Skeletal muscle tissue (tissue), 4 donors: ENCODE results near the gene VSIG10L2. TPM values are rescaled to one million over a fixed set of nuclear protein-coding genes. Genes with fewer than 3 reads are reported as not detected.

Experiments
- H3K27ac ChIP-seq: one replicate; pipeline ENCODE4 v1.7.0; 2013; ENCODE audit warnings: mild to moderate bottlenecking, low read depth, low read length, inconsistent platforms
- H3K27me3 ChIP-seq, 3 donors: one replicate each; pipeline ENCODE4 v1.7.0; 2013; ENCODE audit warnings: low read length in 3 of 3; ENCODE audit not compliant: control insufficient read depth in 3 of 3, insufficient read depth in 3 of 3
- H3K36me3 ChIP-seq, 3 donors: one replicate each; pipeline ENCODE4 v1.7.0; 2013; ENCODE audit warnings: low read length in 3 of 3; ENCODE audit not compliant: control insufficient read depth in 3 of 3, insufficient read depth in 3 of 3
- H3K4me1 ChIP-seq, 3 donors: one replicate each; pipeline ENCODE4 v1.7.0; 2013; ENCODE audit warnings: low read length in 3 of 3, mild to moderate bottlenecking in 3 of 3; ENCODE audit not compliant: control insufficient read depth in 3 of 3, insufficient read depth in 3 of 3
- H3K4me3 ChIP-seq, 3 donors: one replicate each; pipeline ENCODE4 v1.7.0; 2013; ENCODE audit warnings: low read length in 3 of 3
- H3K9ac ChIP-seq, 3 donors: one replicate each; pipeline ENCODE4 v1.7.0; 2013; ENCODE audit warnings: low read length in 3 of 3, mild to moderate bottlenecking in 3 of 3, moderate library complexity in 2 of 3, low read depth in 1 of 3
- H3K9me3 ChIP-seq, 3 donors: one replicate each; pipeline ENCODE4 v1.7.0; 2013; ENCODE audit warnings: low read length in 3 of 3; ENCODE audit not compliant: control insufficient read depth in 3 of 3
- total RNA-seq: library from RNA; depleted of rRNA; stranded (reverse); fragments of >200 nt; gene quantifications from one replicate; pipeline ENCODE4 v1.2.3, GENCODE V29; 2014
- donor health status: Osteomylitis.

VSIG10L2 gene
- total RNA-seq, 1 donor from 2014 or later = not detected

- Histone ChIP-seq H3K27ac (no peak overlapping the region), H3K9me3 (no peaks in the 10 kb centered on the region), H3K4me1 (peaks cover 5% of the 10 kb centered on the region in 3 donors), H3K27me3 (no peaks in the 10 kb centered on the region), H3K4me3 (no peak overlapping the region), H3K9ac (no peak overlapping the region), H3K36me3 (no peaks in the 10 kb centered on the region)
Measured at GRCh38 chr11:125938418-125938817, 7.4 kb upstream of the VSIG10L2 start.

- no peak overlapping the region for H3K9ac ChIP-seq
- no peak overlapping the region for H3K4me3 ChIP-seq
- no peaks in the 10 kb centered on the region for H3K9me3 ChIP-seq
- no peaks in the 10 kb centered on the region for H3K36me3 ChIP-seq
- peaks cover 5% of the 10 kb centered on the region in 3 donors for H3K4me1 ChIP-seq
- no peak overlapping the region for H3K27ac ChIP-seq
- H3K27me3 ChIP-seq = no peaks in the 10 kb centered on the region
Measured at GRCh38 chr11:125939081-125939521, 6.7 kb upstream of the VSIG10L2 start.

- Histone ChIP-seq H3K27ac (no peak overlapping the region), H3K4me1 (peaks cover 5 to 7% (median 5%) of the 10 kb centered on the region in 3 donors), H3K36me3 (no peaks in the 10 kb centered on the region), H3K9me3 (no peaks in the 10 kb centered on the region), H3K4me3 (no peak overlapping the region), H3K27me3 (no peaks in the 10 kb centered on the region), H3K9ac (no peak overlapping the region)
Measured at GRCh38 chr11:125940145-125940544, 5.7 kb upstream of the VSIG10L2 start.

GRCh38 chr11:125941267-125941618 lies 4.6 kb upstream of the VSIG10L2 start:
- no peaks in the 10 kb centered on the region for H3K27me3 ChIP-seq
- no peak overlapping the region for H3K9ac ChIP-seq
- H3K4me1 ChIP-seq = peaks cover 5 to 8% (median 5%) of the 10 kb centered on the region in 3 donors
- H3K9me3 ChIP-seq = no peaks in the 10 kb centered on the region
- no peak overlapping the region for H3K4me3 ChIP-seq
- no peak overlapping the region for H3K27ac ChIP-seq
- H3K36me3 ChIP-seq = no peaks in the 10 kb centered on the region

- H3K4me3 ChIP-seq = peak overlapping the region in 1 of 3 donors; percentile 23
- peak overlapping the region in 2 of 3 donors; percentile 40 to 54 for H3K9ac ChIP-seq
- H3K9me3 ChIP-seq = no peaks in the 10 kb centered on the region
- H3K27me3 ChIP-seq = no peaks in the 10 kb centered on the region
- no peak overlapping the region for H3K27ac ChIP-seq
- H3K4me1 ChIP-seq = peaks cover 5 to 8% (median 5%) of the 10 kb centered on the region in 3 donors
- no peaks in the 10 kb centered on the region for H3K36me3 ChIP-seq
Measured at GRCh38 chr11:125941619-125942611, 3.9 kb upstream of the VSIG10L2 start.

- Histone ChIP-seq H3K36me3 (no peaks in the 10 kb centered on the region), H3K27ac (no peak overlapping the region), H3K9me3 (no peaks in the 10 kb centered on the region), H3K4me3 (no peak overlapping the region), H3K27me3 (no peaks in the 10 kb centered on the region), H3K9ac (no peak overlapping the region), H3K4me1 (peaks cover 5 to 8% (median 5%) of the 10 kb centered on the region in 3 donors)
Measured at GRCh38 chr11:125942771-125943428, 2.9 kb upstream of the VSIG10L2 start.

- Histone ChIP-seq H3K4me1 (peaks cover 5 to 8% (median 5%) of the 10 kb centered on the region in 3 donors), H3K36me3 (no peaks in the 10 kb centered on the region), H3K9ac (no peak overlapping the region), H3K9me3 (no peaks in the 10 kb centered on the region), H3K27ac (no peak overlapping the region), H3K27me3 (peaks cover 0 to 3% (median 0%) of the 10 kb centered on the region in 3 donors), H3K4me3 (no peak overlapping the region)
Measured at GRCh38 chr11:125943661-125944349, 2.0 kb upstream of the VSIG10L2 start.

- Histone ChIP-seq H3K27me3 (peaks cover 0 to 3% (median 0%) of the 10 kb centered on the region in 3 donors), H3K9ac (no peak overlapping the region), H3K27ac (no peak overlapping the region), H3K9me3 (no peaks in the 10 kb centered on the region), H3K4me1 (peaks cover 5 to 8% (median 5%) of the 10 kb centered on the region in 3 donors), H3K4me3 (no peak overlapping the region), H3K36me3 (no peaks in the 10 kb centered on the region)
Measured at GRCh38 chr11:125944350-125945010, 1.4 kb upstream of the VSIG10L2 start.

GRCh38 chr11:125945011-125945796 lies 640 bp upstream of the VSIG10L2 start:
- Histone ChIP-seq H3K4me3 (no peak overlapping the region), H3K27me3 (peaks cover 0 to 3% (median 0%) of the 10 kb centered on the region in 3 donors), H3K27ac (no peak overlapping the region), H3K9me3 (no peaks in the 10 kb centered on the region), H3K9ac (no peak overlapping the region), H3K36me3 (no peaks in the 10 kb centered on the region), H3K4me1 (peaks cover 5 to 8% (median 5%) of the 10 kb centered on the region in 3 donors)
